ENCODE data around the gene KRT2. TPM values are rescaled to one million over a fixed set of nuclear protein-coding genes. Genes with fewer than 3 reads are reported as not detected.

Gene KRT2
- total RNA-seq, 1 experiment from 2014 or later: not detected

DNA sequence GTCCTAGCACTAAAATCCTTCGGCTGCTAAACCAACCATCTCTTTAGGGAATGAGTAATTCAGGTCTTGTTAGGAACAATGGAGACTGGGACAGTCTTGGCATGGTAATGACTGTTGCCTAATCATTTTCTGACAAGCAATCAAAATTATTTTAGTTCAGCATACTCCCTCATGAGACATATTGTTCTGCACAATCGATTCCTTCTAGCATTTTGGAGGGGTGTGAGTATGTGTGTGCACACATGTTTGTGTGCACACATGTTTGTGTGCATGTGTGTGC lies 30.3 kb upstream of the KRT2 start:
- H3K27ac Mint-ChIP-seq: no peak overlapping the region

More for the DNA sequence above, 30.3 kb upstream of the KRT2 start:
- TF ChIP-seq CREM (CRISPR knock-in tag; IDR thresholded peaks at IDR 0.05) (no peak), GABPB1 (CRISPR knock-in tag; IDR thresholded peaks at IDR 0.05) (no peak), ESRRA (CRISPR knock-in tag; IDR thresholded peaks at IDR 0.05; ENCODE audit: borderline replicate concordance) (no peak), NFE2L1 (CRISPR knock-in tag; IDR thresholded peaks at IDR 0.05) (no peak), TP53 (CRISPR knock-in tag; IDR thresholded peaks at IDR 0.05) (no peak)
- TF ChIP-seq, protein P1, sequence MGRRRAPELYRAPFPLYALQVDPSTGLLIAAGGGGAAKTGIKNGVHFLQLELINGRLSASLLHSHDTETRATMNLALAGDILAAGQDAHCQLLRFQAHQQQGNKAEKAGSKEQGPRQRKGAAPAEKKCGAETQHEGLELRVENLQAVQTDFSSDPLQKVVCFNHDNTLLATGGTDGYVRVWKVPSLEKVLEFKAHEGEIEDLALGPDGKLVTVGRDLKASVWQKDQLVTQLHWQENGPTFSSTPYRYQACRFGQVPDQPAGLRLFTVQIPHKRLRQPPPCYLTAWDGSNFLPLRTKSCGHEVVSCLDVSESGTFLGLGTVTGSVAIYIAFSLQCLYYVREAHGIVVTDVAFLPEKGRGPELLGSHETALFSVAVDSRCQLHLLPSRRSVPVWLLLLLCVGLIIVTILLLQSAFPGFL (CRISPR knock-in tag; IDR thresholded peaks at IDR 0.05; ENCODE audit: borderline replicate concordance): no peak
- TF ChIP-seq, protein P2, sequence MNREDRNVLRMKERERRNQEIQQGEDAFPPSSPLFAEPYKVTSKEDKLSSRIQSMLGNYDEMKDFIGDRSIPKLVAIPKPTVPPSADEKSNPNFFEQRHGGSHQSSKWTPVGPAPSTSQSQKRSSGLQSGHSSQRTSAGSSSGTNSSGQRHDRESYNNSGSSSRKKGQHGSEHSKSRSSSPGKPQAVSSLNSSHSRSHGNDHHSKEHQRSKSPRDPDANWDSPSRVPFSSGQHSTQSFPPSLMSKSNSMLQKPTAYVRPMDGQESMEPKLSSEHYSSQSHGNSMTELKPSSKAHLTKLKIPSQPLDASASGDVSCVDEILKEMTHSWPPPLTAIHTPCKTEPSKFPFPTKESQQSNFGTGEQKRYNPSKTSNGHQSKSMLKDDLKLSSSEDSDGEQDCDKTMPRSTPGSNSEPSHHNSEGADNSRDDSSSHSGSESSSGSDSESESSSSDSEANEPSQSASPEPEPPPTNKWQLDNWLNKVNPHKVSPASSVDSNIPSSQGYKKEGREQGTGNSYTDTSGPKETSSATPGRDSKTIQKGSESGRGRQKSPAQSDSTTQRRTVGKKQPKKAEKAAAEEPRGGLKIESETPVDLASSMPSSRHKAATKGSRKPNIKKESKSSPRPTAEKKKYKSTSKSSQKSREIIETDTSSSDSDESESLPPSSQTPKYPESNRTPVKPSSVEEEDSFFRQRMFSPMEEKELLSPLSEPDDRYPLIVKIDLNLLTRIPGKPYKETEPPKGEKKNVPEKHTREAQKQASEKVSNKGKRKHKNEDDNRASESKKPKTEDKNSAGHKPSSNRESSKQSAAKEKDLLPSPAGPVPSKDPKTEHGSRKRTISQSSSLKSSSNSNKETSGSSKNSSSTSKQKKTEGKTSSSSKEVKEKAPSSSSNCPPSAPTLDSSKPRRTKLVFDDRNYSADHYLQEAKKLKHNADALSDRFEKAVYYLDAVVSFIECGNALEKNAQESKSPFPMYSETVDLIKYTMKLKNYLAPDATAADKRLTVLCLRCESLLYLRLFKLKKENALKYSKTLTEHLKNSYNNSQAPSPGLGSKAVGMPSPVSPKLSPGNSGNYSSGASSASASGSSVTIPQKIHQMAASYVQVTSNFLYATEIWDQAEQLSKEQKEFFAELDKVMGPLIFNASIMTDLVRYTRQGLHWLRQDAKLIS (CRISPR knock-in tag; IDR thresholded peaks at IDR 0.05; ENCODE audit: borderline replicate concordance): no peak
- TF ChIP-seq, protein P3, sequence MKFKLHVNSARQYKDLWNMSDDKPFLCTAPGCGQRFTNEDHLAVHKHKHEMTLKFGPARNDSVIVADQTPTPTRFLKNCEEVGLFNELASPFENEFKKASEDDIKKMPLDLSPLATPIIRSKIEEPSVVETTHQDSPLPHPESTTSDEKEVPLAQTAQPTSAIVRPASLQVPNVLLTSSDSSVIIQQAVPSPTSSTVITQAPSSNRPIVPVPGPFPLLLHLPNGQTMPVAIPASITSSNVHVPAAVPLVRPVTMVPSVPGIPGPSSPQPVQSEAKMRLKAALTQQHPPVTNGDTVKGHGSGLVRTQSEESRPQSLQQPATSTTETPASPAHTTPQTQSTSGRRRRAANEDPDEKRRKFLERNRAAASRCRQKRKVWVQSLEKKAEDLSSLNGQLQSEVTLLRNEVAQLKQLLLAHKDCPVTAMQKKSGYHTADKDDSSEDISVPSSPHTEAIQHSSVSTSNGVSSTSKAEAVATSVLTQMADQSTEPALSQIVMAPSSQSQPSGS (CRISPR knock-in tag; IDR thresholded peaks at IDR 0.05; ENCODE audit: borderline replicate concordance, low read depth): no peak
- TF ChIP-seq, protein P4, sequence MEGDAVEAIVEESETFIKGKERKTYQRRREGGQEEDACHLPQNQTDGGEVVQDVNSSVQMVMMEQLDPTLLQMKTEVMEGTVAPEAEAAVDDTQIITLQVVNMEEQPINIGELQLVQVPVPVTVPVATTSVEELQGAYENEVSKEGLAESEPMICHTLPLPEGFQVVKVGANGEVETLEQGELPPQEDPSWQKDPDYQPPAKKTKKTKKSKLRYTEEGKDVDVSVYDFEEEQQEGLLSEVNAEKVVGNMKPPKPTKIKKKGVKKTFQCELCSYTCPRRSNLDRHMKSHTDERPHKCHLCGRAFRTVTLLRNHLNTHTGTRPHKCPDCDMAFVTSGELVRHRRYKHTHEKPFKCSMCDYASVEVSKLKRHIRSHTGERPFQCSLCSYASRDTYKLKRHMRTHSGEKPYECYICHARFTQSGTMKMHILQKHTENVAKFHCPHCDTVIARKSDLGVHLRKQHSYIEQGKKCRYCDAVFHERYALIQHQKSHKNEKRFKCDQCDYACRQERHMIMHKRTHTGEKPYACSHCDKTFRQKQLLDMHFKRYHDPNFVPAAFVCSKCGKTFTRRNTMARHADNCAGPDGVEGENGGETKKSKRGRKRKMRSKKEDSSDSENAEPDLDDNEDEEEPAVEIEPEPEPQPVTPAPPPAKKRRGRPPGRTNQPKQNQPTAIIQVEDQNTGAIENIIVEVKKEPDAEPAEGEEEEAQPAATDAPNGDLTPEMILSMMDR (IDR thresholded peaks at IDR 0.05): no peak
- TF ChIP-seq, protein P5, sequence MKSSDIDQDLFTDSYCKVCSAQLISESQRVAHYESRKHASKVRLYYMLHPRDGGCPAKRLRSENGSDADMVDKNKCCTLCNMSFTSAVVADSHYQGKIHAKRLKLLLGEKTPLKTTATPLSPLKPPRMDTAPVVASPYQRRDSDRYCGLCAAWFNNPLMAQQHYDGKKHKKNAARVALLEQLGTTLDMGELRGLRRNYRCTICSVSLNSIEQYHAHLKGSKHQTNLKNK (CRISPR knock-in tag; IDR thresholded peaks at IDR 0.05): no peak
- TF ChIP-seq, protein P6, sequence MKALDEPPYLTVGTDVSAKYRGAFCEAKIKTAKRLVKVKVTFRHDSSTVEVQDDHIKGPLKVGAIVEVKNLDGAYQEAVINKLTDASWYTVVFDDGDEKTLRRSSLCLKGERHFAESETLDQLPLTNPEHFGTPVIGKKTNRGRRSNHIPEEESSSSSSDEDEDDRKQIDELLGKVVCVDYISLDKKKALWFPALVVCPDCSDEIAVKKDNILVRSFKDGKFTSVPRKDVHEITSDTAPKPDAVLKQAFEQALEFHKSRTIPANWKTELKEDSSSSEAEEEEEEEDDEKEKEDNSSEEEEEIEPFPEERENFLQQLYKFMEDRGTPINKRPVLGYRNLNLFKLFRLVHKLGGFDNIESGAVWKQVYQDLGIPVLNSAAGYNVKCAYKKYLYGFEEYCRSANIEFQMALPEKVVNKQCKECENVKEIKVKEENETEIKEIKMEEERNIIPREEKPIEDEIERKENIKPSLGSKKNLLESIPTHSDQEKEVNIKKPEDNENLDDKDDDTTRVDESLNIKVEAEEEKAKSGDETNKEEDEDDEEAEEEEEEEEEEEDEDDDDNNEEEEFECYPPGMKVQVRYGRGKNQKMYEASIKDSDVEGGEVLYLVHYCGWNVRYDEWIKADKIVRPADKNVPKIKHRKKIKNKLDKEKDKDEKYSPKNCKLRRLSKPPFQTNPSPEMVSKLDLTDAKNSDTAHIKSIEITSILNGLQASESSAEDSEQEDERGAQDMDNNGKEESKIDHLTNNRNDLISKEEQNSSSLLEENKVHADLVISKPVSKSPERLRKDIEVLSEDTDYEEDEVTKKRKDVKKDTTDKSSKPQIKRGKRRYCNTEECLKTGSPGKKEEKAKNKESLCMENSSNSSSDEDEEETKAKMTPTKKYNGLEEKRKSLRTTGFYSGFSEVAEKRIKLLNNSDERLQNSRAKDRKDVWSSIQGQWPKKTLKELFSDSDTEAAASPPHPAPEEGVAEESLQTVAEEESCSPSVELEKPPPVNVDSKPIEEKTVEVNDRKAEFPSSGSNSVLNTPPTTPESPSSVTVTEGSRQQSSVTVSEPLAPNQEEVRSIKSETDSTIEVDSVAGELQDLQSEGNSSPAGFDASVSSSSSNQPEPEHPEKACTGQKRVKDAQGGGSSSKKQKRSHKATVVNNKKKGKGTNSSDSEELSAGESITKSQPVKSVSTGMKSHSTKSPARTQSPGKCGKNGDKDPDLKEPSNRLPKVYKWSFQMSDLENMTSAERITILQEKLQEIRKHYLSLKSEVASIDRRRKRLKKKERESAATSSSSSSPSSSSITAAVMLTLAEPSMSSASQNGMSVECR (CRISPR knock-in tag; IDR thresholded peaks at IDR 0.05; ENCODE audit: borderline replicate concordance): no peak
- TF ChIP-seq, protein P7, sequence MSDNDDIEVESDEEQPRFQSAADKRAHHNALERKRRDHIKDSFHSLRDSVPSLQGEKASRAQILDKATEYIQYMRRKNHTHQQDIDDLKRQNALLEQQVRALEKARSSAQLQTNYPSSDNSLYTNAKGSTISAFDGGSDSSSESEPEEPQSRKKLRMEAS (CRISPR knock-in tag; IDR thresholded peaks at IDR 0.05): no peak
- ChIA-PET CTCF (interaction anchor here (1.7 kb wide), 1 partner anchor 188 kb away, joined by 7 read pairs; no protein-coding TSS in a partner anchor), POLR2A (no interaction called here)
- H3K36me3 Mint-ChIP-seq: no peaks in the 10 kb centered on the region
- H3K27me3 Mint-ChIP-seq (ENCODE audit: low read depth): peaks cover 15% of the 10 kb centered on the region; the same call in 1 of the 2 replicates
- no peaks in the 10 kb centered on the region for H3K9me3 Mint-ChIP-seq
- H3K4me3 Mint-ChIP-seq: no peak overlapping the region
- no peak for ATAC-seq
- no peak for DNase-seq (ENCODE audit: low spot score)
- H3K4me1 Mint-ChIP-seq: peaks cover 4% of the 10 kb centered on the region; the same call in 1 of the 2 replicates
